Stimulated activated CD8-positive, alpha-beta memory T cell treated with anti-CD3 and anti-CD28 coated beads, Interleukin-12 subunit alpha, Interleukin-12 subunit beta, amount 100 ng/mL, for 1 hour (primary cell): ENCODE results near the gene NOL4L.

Source experiments
- DNase-seq: peaks from one replicate; pipeline ENCODE4 v3.0.0-alpha.2; 2020; ENCODE audit warnings: low read depth

NOL4L gene

DNA sequence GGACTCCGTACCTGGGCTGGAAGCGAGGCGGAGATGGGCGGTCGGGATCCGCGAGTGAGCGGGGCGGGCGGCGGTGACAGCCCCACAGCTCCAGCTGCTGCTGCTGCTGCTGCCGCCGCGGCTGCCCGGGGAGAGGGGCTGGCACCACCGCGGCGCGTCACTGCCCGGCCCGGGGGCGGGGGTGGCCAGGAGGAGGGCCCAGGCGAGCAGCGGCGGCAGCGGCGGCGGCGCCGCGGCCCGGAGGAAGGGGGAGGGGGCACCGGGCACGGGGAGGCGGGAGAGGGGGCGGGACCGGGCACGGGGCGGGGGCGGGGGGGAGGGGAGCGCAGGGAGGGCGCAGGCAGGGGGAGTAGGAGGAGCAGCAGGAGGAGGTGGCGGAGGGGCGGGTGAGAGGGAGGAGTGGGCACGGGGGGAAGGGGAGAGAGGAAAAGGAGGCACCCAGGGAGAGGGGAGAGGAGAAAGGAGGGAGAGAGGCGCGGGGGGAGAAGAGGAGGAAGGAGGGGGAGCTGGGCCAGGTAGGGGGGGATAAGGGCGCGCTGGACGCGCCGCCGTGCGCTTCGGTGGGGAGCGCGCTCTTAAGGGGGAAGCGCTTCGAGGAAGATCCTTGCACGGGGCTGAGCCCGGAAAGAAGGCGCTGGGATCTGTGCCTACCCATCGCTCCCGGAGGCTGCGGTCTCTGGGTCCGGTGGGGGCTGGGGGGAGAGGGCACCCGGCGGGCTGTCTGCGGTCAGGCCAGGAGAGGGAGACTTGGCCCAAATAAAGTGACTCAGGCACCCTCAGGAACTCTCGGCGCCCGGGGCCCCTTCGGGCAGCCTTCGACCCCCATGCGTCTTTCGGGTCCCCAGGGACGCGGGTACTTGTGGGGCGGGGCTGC lies 101.5 kb downstream of the NOL4L start:
- DNase-seq = no peak

DNA sequence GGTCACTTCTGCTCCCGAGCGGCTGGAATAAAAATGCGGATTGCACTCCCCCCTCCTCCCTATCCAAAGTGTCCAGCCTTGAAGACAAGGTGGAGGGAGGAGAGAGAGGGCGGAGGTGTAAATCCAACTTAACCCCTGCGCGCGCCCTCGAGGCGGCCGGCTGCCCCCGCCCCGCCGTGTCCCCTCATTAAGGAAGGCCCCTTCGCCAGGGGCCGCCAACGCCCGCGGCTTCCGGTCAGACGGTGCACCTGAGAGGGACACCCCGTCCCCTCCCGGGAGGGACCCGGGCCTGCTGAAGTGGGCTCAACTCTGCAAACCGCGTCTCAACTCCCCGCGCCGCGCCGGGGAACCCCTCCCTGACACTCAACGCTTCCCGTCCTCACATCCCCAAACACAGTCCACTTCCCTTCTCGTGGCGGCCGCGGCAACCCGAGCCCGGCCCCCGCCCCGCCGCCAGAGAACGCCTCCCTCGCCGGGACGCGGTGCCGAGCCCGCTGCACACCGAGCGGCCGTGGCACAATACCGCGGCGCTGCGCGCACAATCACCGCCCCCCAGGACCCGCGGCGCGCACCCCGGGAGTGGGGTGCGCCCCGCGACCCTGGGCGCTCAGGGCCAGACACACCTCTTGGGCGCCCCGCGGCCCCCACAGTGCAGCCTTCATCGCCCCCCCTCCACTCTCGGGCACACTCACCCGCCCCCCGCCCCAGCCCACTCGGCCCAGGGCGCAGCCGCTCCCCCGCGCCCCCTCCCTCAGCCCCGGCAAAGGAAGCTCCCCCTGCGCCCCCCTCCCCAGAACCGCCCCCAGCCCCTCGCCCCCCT lies 102.5 kb downstream of the NOL4L start:
- DNase-seq = no peak

DNA sequence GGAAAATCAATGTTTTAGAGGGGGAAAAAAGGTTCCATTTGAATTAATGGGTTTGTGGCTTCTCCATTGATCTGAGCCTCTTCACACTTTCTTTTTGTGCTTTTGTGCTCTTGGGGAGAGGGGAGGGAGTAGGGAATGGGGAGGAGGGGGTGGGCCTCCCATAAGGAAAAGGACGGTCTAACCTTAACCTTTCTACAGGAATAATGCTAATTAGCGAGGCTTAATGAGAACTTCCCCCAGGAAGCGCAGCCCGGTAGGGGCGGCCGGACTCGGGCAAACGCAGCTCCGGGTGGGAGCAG lies 103.0 kb downstream of the NOL4L start:
- DNase-seq = no peak

DNA sequence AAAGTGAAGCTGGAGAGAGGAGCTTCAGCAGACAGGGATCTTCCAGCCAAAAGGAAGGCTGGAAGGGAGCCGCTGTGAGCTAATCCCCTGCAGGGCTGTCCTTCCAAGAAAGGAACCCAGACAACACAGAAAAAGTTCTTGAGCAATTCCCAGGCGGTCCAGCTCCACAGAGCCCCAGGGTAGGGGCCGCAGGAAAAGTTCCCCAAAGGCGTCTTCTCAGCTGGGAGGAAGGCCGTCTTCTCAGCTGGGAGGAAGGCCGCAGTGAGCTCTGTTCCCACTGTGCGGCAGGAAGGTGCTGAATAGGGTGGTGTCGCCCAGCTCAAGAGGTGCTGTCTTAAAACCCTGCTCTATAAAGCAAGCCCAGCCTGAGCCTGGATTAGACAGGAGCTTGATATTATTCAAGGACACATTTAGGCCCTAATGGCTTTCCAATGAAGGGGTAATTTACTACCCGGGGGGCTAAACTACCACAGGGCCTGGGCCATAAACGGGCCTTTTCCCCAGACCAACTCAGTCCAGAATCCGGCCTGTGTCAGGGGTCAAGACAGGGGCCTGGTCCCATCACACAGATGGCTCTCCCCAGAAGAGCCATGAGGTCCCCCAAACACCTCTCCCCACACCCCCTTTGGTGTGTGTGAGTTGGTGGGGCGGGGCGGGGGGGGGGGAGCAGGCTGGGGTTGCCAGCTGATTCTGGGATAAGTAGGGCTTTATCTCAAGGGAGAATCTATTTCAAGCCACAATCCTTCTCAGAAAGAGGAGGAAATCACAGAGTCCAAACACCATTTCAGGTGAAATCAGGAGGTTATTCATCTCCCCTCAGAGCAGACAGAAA lies 103.6 kb downstream of the NOL4L start:
- no peak for DNase-seq

DNA sequence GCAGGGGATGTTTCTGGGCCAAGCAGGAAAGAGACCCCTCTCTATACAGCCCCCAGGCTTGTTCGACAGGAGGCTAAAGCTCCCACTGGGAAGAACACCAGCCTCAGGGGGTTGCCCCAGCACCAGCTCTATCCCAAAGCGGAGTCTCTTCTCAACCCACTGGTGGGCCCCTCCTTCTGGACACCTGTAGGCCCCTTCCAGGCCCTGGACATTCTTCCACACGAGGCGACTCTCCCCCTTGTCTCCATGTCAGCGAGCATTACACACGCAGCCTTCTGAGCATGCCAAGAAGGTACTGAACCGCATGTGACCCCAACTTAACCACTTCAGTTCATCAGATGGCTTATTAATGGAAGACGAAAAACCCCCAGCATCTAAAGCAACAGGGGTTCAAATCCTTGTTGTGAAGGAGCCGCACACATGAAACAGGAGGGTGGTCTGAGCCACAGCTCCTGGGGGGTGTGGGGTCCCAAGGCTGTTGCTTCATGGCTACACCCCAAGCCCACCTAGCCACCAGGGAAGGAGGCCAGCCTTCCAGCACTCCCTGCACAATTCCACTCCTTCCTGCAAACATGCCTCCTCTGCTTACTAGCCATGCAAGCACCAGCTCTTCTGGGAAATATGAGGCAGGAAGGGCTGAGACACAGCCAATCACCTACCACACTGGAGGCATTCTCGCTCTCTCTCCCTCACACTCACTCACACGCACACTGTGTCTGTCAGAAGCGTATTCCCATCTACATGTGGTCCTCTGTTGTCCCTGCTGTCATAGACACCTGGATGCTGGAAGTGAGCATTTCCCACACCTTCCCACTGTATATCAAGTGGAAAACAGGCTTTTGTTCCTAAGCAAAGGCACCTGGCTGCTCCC lies 104.5 kb downstream of the NOL4L start:
- DNase-seq = no peak

DNA sequence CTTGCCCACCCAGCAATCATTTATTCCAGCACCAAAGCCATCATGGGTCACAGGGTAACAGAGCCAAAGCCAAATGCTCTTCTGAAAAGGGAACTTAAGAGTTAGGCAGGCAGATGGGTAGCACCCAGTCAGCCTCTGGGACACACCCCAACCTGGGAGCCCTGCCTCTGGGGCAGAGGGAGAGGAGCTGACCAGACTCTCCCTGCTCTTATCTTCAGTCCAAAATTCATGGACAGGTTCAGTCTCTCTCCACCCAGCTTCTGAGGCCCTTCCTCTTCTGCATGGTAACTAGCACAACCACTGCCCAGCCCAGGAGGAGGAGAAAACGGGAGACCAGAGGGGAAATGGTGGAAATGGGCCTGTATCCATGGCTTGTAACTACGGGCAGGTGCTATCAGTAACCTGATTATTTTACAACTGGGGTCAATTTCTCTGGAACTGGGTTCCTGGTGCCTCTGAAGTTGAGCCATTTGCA lies 105.4 kb downstream of the NOL4L start:
- no peak for DNase-seq

DNA sequence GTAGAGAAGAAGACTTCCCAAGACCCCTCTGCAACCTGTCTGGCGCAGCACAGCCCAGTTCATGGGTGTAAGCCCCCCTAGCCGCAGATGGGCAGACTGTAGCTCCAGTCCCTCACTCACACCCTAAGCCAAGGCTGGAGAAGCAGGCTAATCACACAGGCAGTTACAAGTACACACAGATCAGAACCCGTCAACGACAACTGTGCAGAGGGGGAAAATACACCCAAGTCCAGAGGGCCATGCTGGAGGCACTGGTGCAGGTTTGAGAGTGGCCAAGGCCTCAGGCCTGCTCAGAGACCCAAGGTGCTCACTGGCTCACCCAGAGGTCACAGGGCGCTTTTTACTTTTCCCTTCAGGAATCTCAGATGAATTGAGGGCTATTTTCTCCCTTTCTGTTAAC lies 106.1 kb downstream of the NOL4L start:
- no peak for DNase-seq

DNA sequence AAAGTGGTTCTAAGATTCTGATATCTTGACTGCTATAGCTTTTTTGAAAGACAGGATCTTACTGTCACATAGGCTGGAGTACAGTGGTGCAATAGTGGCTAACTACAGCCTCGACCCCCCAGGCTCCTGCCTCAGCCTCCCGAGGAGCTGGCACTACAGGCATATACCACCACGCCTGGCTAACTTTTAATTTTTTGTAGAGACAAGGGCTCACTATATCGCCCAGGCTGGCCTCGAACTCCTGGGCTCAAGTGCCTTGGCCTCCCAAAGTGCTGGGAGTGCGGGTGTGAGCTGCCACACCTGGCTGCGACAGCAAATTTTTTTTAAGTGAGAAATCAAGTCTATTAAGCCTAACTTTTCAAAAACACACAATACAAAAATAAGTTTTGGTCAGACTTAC lies 106.6 kb downstream of the NOL4L start:
- no peak for DNase-seq

DNA sequence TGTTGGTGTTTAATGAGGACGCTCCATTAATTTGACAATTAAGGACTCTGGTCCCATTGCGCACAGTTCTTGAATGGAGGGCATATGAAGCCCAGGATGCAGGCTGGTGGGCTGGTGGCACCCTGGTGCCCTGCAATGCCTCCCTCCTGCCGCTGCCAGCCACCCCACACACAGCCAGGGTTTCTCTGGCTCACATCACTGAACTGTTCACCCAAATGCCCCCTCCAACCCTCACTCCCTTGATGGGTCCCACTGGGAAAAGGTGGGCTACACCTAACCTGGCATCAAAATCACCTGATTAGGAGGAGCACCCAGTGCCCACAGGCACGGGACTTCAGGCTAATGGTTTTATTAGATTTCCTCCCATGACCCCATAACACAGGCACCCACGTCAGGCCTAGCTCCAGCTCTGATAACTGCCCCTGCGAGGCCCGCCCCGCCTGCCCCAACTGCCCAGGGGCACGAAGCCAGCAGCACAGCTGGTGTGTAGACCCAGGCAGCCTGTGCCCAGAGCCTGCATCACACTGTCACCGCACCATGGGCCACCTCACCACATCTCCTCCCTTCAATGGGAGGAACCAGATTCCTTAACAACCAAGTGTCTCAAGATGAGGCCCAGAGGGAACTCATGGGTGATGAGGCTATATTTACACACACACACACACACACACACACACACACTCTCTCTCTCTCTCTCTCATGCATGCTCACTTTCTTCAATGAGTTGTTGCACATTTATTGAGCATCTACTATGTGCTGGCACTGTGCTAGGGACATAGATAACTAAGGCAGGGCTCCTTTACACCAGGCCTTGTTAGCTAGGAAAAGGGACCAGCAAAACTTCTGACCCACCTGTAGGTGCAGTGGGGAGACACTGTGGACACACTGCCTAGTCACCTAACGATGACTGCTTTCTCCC lies 107.3 kb downstream of the NOL4L start:
- DNase-seq = no peak

DNA sequence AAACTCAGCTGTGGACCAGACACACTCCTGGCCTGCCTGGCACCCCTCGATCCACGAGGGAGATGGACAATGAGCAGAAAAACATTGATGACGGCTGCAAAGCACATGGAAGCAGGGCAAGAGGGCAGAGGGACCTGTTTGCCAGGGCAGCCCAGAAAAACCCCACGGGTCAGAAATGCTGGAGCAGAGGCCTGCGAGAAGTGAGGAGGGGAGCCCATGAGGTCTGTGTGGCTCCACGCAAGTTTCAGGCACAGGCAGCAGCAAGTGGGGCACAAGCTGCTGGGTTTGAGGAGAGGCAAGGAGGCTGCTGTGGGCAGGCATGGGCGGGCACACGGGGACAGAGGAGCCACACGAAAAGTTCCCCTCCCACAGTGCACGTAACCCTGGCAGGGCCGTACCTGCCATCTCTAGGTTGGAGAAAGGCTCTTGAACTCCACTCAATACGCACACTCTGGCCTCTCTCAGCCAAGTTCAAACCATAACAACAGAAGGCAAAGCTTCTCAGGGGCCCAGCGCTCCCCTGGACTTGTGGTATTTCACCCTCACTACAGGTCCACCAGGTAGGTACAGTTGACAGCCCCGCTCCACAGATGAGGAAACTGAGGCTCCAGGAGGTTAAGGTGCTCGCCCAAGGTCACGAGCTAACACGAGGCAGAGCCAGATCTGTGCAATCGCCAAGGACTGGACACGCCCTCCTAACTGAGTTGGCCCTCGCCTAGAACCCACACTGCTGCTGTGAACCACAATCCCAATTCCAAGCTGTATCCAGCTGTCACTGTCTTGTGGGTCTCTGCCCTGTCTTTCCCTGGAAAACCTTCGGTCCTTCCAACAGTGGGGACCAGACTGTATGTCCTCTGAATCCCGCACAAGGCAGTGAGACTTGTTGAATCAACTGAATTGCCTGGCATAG lies 108.2 kb downstream of the NOL4L start:
- no peak for DNase-seq

DNA sequence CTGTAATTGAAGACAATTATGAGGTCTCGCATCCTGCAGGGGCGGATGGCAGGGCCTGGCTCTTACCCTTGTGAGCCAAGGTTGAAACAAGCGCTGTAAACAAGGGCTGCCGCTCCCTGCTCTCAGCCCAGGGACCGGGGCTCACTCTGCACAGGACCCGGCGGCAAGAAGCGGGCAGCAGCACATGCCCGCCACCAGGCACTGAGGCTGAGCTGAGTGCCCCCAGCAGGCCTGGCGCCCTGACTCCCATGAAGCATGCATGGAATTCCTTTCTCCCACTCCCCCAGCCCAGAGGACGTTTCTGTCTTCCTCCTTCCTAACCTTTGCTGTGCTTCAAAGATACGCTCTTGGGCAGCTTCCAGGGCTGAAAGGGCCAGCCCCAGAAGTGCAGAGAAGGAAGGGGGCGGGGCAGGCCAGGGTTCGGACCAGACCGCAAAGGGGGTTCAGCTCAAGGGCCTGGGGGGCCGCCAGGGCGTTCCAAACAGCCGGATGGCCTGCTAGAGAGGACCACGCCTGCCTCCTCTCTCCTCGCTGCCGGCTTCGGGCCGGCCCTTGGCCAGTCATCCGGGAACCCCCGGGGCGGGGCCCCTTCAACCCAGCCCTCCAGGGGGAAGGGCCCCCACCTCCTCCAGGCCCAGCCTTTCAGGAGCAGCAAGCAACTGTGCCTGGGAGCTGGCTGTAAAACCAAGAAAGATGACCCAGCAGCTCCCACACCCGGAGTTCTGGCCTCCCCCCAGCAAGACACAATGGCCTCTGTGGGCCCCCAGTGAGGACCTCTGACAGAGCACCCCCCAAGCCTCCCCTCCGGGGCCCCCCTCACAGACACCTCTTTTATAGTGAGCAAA lies 109.9 kb downstream of the NOL4L start:
- DNase-seq = no peak

DNA sequence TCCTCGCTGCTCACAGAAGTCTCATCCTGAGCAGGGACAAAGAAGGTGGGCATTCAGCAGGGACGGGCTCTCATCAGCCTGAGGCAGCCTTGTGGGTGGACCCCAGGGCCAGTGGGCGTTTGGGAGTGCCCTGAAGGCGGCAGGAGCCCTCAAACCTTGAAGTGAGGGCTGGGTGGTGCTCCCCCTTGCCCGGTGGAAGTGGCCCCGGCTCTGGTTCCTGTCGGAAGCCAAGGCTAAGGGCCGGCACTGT lies 110.5 kb downstream of the NOL4L start:
- DNase-seq = no peak

DNA sequence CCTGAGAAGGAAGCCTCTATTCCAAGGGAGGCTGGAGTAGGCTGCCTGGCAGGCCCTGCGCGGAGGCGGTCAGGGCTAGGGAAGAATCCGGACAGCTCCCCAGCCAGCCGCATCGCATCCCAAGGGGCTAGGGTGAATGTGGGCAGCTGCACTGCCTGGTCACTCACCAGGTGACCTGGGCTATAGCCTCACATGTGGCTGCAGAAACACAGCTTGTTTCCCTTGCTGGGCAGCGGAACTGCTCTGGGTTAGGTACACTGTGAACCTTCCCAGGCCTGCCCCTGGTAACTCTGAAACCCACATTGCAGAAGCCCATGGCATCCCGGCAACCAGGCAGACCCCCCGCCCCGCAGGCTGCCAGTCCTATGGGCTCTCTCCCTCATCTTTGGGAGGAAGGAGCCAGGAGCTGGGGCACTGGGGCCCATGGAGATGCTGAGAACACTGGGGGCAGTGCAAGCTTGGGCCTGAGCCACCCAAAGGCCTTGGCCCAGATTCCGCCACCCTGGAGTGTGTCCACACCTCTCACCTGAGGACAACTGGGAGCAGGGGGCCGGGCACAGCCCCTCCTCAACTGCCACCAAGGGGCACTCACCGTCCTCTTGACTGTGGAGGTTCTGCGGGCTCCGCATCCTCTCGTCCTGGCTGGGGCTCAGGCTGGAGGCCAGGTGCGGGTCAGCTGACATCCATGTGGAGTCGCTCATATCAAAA lies 111.0 kb downstream of the NOL4L start:
- no peak for DNase-seq

DNA sequence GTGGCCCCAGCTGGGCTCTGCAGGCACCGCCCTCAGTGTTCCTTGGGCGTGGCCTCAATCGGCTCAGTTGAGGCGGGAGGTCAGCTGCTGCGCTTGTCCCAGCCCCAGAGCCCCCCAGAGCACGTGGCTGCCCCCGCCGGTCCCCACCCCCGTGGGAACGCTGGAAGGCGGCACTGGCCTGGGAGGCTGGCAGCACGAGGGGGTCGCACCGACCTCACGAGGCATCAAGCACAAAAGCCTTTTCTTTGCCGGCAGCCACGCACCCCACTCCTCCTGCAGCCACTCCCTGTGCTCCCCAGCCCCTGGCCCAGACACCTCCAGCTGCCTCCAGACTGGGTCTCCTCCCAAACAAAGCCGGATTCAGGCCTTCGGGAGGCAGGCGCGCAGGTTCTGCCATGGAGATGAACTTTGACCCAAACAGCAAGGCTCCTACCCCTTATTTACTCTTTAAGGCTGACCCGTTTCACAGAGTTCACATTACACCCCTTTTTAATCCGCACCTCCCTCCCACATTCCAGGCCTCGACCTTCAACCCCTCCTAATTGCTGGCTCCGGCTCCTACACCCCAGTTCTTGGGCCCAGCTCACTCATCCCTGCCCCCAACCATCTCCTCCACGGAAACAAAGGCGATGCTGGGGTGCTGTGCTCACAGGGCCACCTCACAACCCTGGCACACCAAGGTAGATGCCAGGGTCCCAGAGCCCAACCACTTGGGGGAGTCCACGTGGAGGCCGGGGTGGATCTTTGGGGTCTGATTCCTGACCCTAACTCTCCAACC lies 111.7 kb downstream of the NOL4L start:
- DNase-seq = no peak

DNA sequence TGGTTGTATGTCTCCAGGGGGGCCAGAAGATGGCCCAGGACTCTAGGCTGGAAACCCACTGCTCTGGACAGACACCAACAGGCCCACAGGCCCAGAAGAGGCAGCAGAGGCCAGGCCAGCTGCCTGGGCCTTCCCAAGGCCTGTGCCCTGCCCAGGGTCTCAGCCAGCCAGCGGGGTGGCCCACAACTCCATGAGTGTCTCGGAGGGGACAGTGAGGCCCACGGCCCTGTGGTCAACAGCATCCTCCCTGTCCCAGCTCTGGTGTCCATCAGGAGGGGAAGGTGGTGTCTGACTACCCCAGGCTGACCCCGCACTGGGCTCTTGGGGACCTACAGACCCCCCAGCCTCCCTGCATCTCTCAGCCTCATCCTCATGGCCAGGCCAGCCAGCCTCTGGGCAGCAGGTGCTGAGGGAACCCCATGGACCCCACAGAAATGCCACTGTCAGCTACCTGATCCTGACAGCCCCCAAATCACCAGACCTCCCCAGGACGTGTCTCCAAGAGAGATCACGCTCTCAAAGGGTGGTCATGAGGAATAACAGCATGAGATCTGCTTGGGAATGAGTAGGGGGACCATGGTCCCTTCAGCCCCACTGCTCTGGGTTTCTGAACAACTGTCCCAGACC lies 112.4 kb downstream of the NOL4L start:
- DNase-seq = no peak

DNA sequence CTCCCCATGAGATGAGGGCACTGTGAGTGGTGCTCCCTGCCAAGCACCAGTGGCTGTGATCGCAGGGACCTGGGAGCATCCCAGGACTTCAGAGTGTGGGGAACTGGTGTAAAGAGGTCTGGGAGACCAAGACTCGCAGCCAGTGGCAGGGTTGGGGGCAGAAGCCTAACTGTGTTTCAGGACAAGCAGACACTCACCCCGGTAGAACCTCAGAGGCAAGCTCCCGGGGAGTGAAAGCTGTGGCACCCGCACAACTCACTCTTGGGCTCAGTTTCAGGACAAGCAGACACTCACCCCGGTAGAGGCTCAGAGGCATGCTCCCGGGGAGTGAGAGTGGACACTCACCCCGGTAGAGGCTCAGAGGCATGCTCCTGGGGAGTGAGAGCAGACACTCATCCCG lies 114.2 kb downstream of the NOL4L start:
- no peak for DNase-seq
